Measurements from ENCODE around the gene PPM1B.

DNA sequence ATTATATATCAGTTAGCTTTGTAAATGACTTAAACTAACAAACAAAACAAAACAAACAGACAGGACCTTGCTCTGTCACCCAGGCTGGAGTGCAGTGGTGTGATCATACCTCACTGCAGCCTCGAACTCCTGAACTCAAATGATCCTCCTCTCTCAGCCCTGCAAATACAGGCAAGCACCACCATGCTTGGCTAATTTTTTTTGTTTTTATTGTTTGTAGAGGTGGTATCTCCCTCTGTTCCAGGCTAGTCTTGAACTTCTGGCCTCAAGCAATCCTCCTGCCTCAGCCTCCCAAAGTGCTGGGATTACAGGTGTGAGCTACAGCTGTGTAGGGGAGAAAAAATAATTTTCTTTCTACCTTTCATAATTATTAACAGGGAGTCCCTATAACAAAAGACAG lies 33.8 kb upstream of the PPM1B start:
- TF ChIP-seq EZH2phosphoT487 (IDR thresholded peaks at IDR 0.05; ENCODE audit: borderline replicate concordance, low read length) = no peak
- TF ChIP-seq, protein P1, sequence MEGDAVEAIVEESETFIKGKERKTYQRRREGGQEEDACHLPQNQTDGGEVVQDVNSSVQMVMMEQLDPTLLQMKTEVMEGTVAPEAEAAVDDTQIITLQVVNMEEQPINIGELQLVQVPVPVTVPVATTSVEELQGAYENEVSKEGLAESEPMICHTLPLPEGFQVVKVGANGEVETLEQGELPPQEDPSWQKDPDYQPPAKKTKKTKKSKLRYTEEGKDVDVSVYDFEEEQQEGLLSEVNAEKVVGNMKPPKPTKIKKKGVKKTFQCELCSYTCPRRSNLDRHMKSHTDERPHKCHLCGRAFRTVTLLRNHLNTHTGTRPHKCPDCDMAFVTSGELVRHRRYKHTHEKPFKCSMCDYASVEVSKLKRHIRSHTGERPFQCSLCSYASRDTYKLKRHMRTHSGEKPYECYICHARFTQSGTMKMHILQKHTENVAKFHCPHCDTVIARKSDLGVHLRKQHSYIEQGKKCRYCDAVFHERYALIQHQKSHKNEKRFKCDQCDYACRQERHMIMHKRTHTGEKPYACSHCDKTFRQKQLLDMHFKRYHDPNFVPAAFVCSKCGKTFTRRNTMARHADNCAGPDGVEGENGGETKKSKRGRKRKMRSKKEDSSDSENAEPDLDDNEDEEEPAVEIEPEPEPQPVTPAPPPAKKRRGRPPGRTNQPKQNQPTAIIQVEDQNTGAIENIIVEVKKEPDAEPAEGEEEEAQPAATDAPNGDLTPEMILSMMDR (IDR thresholded peaks at IDR 0.05; ENCODE audit: low read depth, low read length, poor library complexity, severe bottlenecking) = no peak
